Kidney (tissue), 14 donors: ENCODE measurements around the gene SCAPER. TPM values are rescaled to one million over a fixed set of nuclear protein-coding genes. Genes with fewer than 3 reads are reported as not detected.

Experiments used
- DNase-seq, 5 donors: peaks; one replicate each; pipeline ENCODE4 v3.0.0-alpha.2; 2013 to 2020
- FAIRE-seq: peaks from 2 replicates; lab custom pipeline; 2012; peaks lifted over from hg19 to GRCh38; lab: Jason Lieb, UNC
- H3K27ac ChIP-seq, 2 donors: one replicate each; pipeline ENCODE4 v1.7.0; 2013; ENCODE audit warnings: low read depth in 2 of 2, low read length in 2 of 2, inconsistent platforms in 1 of 2
- H3K27me3 ChIP-seq: one replicate; pipeline ENCODE4 v1.7.1; 2013; ENCODE audit warnings: low read length, inconsistent platforms; ENCODE audit not compliant: control insufficient read depth, insufficient read depth
- H3K36me3 ChIP-seq, 3 donors: one replicate each; pipeline versions ENCODE4 v1.7.0 to v1.7.1; 2013; ENCODE audit warnings: low read length in 3 of 3, control low read depth in 1 of 3, inconsistent platforms in 1 of 3; ENCODE audit not compliant: insufficient read depth in 3 of 3, control insufficient read depth in 2 of 3
- H3K4me1 ChIP-seq, 3 donors: one replicate each; pipeline versions ENCODE4 v1.7.0 to v1.7.1; 2013; ENCODE audit warnings: low read length in 3 of 3, inconsistent platforms in 1 of 3, low read depth in 1 of 3; ENCODE audit not compliant: control insufficient read depth in 2 of 3, insufficient read depth in 2 of 3
- H3K4me3 ChIP-seq, 3 donors: one replicate each; pipeline versions ENCODE4 v1.7.0 to v1.8.1; 2013; ENCODE audit warnings: low read length in 3 of 3, control low read depth in 1 of 3, inconsistent platforms in 1 of 3
- H3K9ac ChIP-seq, 3 donors: one replicate each; pipeline versions ENCODE4 v1.7.0 to v1.7.1; 2013; ENCODE audit warnings: low read length in 3 of 3, control low read depth in 1 of 3, inconsistent platforms in 1 of 3
- H3K9me3 ChIP-seq, 3 donors: one replicate each; pipeline versions ENCODE4 v1.7.0 to v1.7.1; 2013; ENCODE audit warnings: low read length in 3 of 3, control low read depth in 1 of 3, inconsistent platforms in 1 of 3; ENCODE audit not compliant: control insufficient read depth in 2 of 3, insufficient read depth in 1 of 3
- intact Hi-C: fragments of 100-400 bp; cut with DNase I; formaldehyde crosslinking; loops from one replicate; pipeline ENCODE4 v1.11.1; 2022
- polyA plus RNA-seq: library from polyadenylated mRNA; stranded (reverse); fragments of 350-450 nt; fragmentation: Illumina TruSeq; extraction: RNeasy Lipid Tissue Mini Kit (QIAGEN cat#74804); gene quantifications from one replicate; pipeline ENCODE4 v1.2.3, GENCODE V29; 2014; ENCODE audit warnings: low read depth, low replicate concordance; ENCODE audit not compliant: insufficient read depth
- total RNA-seq: library from RNA; stranded (reverse); fragmentation: NEBNext Ultra II Directional; extraction: Animal tissue kit (Norgen Biotek cat#: 25700); gene quantifications from one replicate; pipeline ENCODE4 v1.2.1, GENCODE V29; 2021
- TF ChIP-seq, protein P1 (sequence below): IDR thresholded peaks from 3 replicates; pipeline ENCODE4 v1.5.1; 2012; ENCODE audit warnings: mild to moderate bottlenecking, moderate library complexity, borderline replicate concordance; ENCODE audit not compliant: insufficient read depth; ENCODE audit errors: extremely low read depth
- donor health status: control.
- donor health status: control.
- donor health status: control.
- donor health status: control.
- donor health status: control.
- donor health status: DM: yes; HTN: yes; CAD: no.
- donor health status: Normal renal cell carcinoma (clear cell type).

Gene SCAPER
- total and polyA plus RNA-seq, 2 donors from 2014 or later = 11.6 to 39.4 TPM

DNA sequence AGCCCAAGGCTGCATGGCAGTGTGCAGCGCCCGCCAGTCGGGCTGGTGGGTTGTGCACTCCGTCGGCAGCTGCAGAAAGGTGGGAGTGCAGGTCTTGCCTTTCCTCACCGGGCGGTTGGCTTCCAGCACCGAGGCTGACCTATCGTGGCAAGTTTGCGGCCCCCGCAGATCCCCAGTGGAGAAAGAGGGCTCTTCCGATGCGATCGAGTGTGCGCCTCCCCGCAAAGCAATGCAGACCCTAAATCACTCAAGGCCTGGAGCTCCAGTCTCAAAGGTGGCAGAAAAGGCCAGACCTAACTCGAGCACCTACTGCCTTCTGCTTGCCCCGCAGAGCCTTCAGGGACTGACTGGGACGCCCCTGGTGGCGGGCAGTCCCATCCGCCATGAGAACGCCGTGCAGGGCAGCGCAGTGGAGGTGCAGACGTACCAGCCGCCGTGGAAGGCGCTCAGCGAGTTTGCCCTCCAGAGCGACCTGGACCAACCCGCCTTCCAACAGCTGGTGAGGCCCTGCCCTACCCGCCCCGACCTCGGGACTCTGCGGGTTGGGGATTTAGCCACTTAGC, 564.3 kb downstream of the SCAPER start:
- no peaks in the 10 kb centered on the region for H3K36me3 ChIP-seq

DNA sequence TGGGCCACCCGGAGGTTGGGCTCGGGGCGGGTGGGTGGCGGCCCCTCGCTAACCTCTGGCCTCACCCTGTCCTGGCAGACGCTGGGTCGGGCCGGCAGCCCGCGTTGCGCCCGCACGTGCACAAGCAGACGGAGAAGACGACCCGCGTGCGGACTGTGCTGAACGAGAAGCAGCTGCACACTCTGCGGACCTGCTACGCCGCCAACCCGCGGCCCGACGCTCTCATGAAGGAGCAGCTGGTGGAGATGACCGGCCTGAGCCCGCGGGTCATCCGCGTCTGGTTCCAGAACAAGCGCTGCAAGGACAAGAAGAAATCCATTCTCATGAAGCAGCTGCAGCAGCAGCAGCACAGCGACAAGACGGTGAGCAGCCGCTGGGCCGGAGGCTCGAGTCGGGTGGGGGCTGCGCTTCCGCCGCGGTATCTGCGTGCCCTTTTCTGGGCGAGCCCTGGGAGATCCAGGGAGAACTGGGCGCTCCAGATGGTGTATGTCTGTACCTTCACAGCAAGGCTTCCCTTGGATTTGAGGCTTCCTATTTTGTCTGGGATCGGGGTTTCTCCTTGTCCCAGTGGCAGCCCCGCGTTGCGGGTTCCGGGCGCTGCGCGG, 564.8 kb downstream of the SCAPER start:
- peak overlapping the region in 1 of 3 donors; percentile 35 for H3K4me3 ChIP-seq
- intact Hi-C loops = no loop called here
- no peak overlapping the region for H3K9ac ChIP-seq
- H3K36me3 ChIP-seq = no peaks in the 10 kb centered on the region
- no peak overlapping the region for H3K27ac ChIP-seq
- DNase-seq (peak; percentile 55 to 75 (median 69)), FAIRE-seq (no peak)
- peaks cover 0 to 5% (median 0%) of the 10 kb centered on the region in 3 donors for H3K9me3 ChIP-seq
- TF ChIP-seq, protein P1, sequence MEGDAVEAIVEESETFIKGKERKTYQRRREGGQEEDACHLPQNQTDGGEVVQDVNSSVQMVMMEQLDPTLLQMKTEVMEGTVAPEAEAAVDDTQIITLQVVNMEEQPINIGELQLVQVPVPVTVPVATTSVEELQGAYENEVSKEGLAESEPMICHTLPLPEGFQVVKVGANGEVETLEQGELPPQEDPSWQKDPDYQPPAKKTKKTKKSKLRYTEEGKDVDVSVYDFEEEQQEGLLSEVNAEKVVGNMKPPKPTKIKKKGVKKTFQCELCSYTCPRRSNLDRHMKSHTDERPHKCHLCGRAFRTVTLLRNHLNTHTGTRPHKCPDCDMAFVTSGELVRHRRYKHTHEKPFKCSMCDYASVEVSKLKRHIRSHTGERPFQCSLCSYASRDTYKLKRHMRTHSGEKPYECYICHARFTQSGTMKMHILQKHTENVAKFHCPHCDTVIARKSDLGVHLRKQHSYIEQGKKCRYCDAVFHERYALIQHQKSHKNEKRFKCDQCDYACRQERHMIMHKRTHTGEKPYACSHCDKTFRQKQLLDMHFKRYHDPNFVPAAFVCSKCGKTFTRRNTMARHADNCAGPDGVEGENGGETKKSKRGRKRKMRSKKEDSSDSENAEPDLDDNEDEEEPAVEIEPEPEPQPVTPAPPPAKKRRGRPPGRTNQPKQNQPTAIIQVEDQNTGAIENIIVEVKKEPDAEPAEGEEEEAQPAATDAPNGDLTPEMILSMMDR = no peak
- H3K4me1 ChIP-seq = peaks cover 0 to 26% (median 3%) of the 10 kb centered on the region in 3 donors
- peaks cover 74% of the 10 kb centered on the region for H3K27me3 ChIP-seq

More for the DNA sequence above, 564.3 kb downstream of the SCAPER start:
- intact Hi-C loops = no loop called here
- peak in 3 of 5 donors; percentile 55 to 65 (median 62) for DNase-seq
- TF ChIP-seq, protein P1 = no peak
- Histone ChIP-seq H3K27ac (no peak overlapping the region), H3K9ac (no peak overlapping the region), H3K9me3 (peaks cover 0 to 5% (median 0%) of the 10 kb centered on the region in 3 donors), H3K4me1 (peaks cover 0 to 26% (median 3%) of the 10 kb centered on the region in 3 donors), H3K27me3 (peaks cover 75% of the 10 kb centered on the region), H3K4me3 (no peak overlapping the region)
- no peak for FAIRE-seq

DNA sequence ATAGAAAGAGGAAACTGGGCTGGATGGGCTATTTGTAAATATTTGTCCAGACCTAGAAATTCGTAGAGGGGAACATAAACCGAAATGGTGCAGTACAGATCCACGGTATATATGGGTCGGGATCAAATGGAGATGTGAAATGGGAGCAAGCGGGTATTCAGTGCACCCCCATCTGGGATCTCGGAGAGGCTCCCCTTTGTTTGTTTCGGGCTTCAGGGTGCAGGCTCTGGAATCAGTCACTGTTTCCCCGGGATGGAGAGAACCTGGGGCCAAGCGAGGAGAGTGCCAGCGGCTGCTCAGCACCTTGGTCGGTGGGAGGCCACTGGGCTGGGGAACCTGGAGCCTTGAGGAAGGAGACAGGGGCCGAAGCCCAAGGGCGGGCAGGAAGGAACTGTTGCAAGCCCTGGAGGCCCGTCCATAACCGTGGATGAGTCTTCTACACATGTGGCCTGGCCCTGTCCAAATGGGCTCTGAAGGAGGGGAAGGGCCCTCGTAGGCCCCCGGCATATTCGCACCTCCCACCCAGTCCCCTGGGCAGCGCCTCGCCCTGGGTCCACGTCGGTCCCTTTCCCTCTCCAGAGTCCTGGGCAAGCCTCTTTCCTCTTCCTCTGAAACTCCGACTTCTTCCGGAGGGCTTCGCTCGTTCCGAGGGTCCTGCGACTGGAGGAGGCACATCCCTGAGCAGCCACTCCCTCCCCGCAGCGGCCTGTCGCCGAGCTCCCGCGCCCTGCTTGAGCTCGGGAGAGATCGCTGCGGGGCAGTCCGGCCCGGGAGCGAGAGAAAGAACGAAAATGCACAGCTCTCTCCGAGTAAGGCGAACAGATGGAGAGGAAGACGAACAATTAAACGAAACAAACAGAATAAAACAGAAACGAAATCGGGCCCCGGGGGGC, 565.6 kb downstream of the SCAPER start:
- peaks cover 71% of the 10 kb centered on the region for H3K27me3 ChIP-seq
- TF ChIP-seq, protein P1 = no peak
- no peaks in the 10 kb centered on the region for H3K9me3 ChIP-seq
- peaks cover 0 to 26% (median 3%) of the 10 kb centered on the region in 3 donors for H3K4me1 ChIP-seq
- H3K9ac ChIP-seq = no peak overlapping the region
- FAIRE-seq (no peak), DNase-seq (peak in 4 of 5 donors; percentile 49 to 63 (median 58))
- H3K36me3 ChIP-seq = no peaks in the 10 kb centered on the region
- H3K27ac ChIP-seq = no peak overlapping the region
- intact Hi-C loops = loop anchor here (10.0 kb wide), 1 partner anchor 145 kb away; no protein-coding TSS in a partner anchor
- H3K4me3 ChIP-seq = peak overlapping the region in 1 of 3 donors; percentile 35
